ENCODE data around the gene BEND6.

The BEND6 gene

DNA sequence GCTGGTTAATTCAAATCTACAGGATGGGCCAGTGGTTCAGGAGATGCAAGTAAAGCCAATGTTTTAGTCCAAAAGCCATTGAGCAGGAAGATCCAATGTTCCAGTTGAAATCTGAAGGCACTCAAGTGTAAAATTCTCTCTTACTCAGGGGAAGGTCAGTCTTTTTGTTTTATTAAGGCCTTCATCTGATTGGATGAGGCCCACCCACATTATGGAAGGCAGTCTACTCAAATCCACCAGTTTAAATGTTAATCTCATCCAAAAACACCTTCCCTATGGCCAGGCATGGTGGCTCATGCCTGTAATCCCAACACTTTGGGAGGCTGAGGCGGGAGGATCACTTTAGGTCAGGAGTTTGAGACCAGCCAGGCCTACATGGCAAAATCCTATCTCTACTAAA, 31.3 kb upstream of the BEND6 start:
- H3K4me3 ChIP-seq (replicated peaks; ENCODE audit: low read depth, low read length), result no peak overlapping the region
- TF ChIP-seq, protein P1, sequence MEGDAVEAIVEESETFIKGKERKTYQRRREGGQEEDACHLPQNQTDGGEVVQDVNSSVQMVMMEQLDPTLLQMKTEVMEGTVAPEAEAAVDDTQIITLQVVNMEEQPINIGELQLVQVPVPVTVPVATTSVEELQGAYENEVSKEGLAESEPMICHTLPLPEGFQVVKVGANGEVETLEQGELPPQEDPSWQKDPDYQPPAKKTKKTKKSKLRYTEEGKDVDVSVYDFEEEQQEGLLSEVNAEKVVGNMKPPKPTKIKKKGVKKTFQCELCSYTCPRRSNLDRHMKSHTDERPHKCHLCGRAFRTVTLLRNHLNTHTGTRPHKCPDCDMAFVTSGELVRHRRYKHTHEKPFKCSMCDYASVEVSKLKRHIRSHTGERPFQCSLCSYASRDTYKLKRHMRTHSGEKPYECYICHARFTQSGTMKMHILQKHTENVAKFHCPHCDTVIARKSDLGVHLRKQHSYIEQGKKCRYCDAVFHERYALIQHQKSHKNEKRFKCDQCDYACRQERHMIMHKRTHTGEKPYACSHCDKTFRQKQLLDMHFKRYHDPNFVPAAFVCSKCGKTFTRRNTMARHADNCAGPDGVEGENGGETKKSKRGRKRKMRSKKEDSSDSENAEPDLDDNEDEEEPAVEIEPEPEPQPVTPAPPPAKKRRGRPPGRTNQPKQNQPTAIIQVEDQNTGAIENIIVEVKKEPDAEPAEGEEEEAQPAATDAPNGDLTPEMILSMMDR (IDR thresholded peaks at IDR 0.05; ENCODE audit: insufficient read depth, low read length, poor library complexity, severe bottlenecking), result no peak

DNA sequence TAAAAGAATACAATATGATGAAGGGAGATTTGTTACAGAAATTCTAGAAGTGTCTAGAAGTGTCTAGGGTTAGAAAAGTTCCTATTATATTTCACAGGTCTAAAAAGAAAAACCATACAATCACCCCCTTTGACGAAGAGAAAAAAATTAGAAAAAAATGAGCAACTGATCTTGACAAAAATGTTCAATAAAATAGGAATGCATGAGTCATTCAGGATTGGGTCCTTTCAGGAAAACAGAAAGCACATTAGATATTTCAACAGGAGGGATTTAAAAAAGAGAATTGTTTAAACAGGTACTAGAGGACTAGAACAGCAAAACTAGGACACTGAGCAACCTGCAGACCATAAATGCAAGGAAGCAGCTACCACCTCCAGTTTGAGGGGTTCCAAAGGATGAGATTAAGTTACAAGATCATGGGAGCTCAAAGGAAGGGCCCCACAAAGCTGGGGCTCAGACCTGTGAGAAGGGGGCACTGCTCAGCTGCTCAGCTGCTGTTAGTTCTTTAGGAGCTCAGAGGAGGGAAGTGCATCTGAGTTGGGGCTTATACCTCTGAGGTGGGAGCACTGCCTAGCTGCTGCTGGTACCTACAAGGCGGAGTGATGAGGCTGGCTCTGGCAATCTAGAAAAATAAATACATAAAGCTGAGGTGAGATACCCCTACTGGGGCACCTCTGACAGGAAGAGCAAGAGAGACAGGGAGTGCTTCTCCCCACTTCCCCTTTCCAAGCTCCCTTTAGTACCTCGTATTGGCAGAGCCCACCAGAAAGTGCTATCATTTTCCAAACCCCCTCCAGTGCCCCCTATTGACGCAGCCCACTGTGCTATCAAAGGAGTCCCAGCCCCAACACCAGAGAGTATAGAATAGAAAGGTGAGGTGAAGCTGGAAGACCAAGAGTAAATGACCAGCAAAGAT, 27.1 kb upstream of the BEND6 start:
- TF ChIP-seq, protein P1 (IDR thresholded peaks at IDR 0.05; ENCODE audit: insufficient read depth, low read length, poor library complexity, severe bottlenecking), result no peak
- DNase-seq (ENCODE audit: extremely low read depth, insufficient read length), result no peak
- H3K27me3 ChIP-seq (replicated peaks; ENCODE audit: control insufficient read depth, insufficient read depth, low read length), result no peaks in the 10 kb centered on the region
- no peaks in the 10 kb centered on the region for H3K36me3 ChIP-seq (ENCODE audit: control insufficient read depth, insufficient read depth, low read length)
- H3K4me3 ChIP-seq (replicated peaks; ENCODE audit: low read depth, low read length), result no peak overlapping the region

More for the DNA sequence above, 31.3 kb upstream of the BEND6 start:
- no peak for DNase-seq (ENCODE audit: extremely low read depth, insufficient read length)
- Histone ChIP-seq H3K36me3 (ENCODE audit: control insufficient read depth, insufficient read depth, low read length) (no peaks in the 10 kb centered on the region), H3K27me3 (replicated peaks; ENCODE audit: control insufficient read depth, insufficient read depth, low read length) (no peaks in the 10 kb centered on the region)

DNA sequence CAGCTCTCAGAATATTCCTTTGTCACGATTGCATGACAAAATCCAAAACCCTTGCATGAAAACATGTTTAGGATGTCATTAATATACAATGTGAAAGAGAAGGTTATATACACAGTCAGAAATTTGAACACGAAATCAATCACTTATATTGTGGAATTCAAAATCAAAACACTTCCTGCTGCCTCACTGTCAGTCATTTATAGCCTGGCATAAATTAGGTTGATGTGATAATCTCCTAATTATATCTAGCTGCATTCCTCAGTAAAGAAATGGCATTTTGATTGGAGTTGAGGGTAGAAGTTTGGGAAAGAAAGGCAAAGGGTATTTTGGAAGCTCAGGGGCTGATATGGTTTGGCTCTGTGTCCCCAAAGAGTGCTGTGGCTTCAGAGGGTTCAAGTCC, 24.1 kb upstream of the BEND6 start:
- H3K4me3 ChIP-seq (replicated peaks; ENCODE audit: low read depth, low read length), result no peak overlapping the region
- no peaks in the 10 kb centered on the region for H3K36me3 ChIP-seq (ENCODE audit: control insufficient read depth, insufficient read depth, low read length)
- TF ChIP-seq, protein P1 (IDR thresholded peaks at IDR 0.05; ENCODE audit: insufficient read depth, low read length, poor library complexity, severe bottlenecking), result no peak
- H3K27me3 ChIP-seq (replicated peaks; ENCODE audit: control insufficient read depth, insufficient read depth, low read length), result no peaks in the 10 kb centered on the region
- no peak for DNase-seq (ENCODE audit: extremely low read depth, insufficient read length)

DNA sequence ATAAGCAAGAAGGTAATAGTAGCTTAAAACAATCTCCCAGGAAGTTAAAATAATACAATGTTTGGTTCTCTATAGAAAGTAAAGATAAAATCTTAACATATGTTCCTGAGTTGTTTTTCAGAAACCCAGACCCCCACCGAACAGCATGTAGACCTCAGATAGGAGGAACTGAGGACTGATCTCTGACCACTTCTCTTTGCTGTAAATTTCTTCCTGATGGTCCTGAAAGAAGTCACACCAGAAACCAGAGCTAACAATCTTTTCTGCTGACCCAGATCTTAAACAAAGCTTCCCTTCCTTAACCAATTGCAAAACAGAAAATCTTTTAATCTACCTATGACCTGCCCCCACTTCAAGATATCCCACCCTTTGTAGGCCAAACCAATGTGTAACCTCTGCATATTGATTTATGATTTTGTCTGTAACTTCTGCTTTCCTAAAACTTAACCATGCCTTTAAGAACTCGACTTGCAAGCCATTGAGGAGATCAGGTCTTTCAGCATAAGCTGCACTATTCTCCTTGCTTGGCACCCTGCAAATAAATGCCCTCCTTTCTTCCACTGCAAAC, 21.9 kb upstream of the BEND6 start:
- H3K4me3 ChIP-seq (replicated peaks; ENCODE audit: low read depth, low read length), result no peak overlapping the region
- no peak for DNase-seq (ENCODE audit: extremely low read depth, insufficient read length)
- TF ChIP-seq, protein P1 (IDR thresholded peaks at IDR 0.05; ENCODE audit: insufficient read depth, low read length, poor library complexity, severe bottlenecking), result no peak
- no peaks in the 10 kb centered on the region for H3K27me3 ChIP-seq (replicated peaks; ENCODE audit: control insufficient read depth, insufficient read depth, low read length)
- H3K36me3 ChIP-seq (ENCODE audit: control insufficient read depth, insufficient read depth, low read length), result no peaks in the 10 kb centered on the region

DNA sequence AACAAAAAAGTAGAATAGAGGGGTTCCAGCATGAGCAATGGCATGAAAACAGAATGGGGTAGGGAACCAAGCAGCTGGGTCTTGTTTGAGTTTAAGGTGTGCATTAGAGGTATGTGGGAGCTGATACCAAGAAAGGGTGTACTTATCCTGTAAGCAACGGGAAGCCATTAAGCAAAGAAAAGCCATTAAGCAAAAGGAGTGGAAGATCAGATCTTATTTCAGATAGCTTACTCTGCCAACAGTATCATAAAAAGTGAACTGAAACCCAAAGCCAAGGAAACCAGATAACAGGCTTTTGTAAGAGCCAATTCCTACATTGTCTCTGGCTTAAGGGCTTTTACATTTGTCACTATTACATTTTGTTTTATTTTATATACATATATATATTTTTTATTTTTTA, 21.3 kb upstream of the BEND6 start:
- no peak overlapping the region for H3K4me3 ChIP-seq (replicated peaks; ENCODE audit: low read depth, low read length)
- no peak for DNase-seq (ENCODE audit: extremely low read depth, insufficient read length)
- TF ChIP-seq, protein P1 (IDR thresholded peaks at IDR 0.05; ENCODE audit: insufficient read depth, low read length, poor library complexity, severe bottlenecking), result no peak
- no peaks in the 10 kb centered on the region for H3K27me3 ChIP-seq (replicated peaks; ENCODE audit: control insufficient read depth, insufficient read depth, low read length)
- no peaks in the 10 kb centered on the region for H3K36me3 ChIP-seq (ENCODE audit: control insufficient read depth, insufficient read depth, low read length)

Data from GM06990 (cell line).